RCC 7860 (cell line): Measurements from ENCODE around the gene POLR2J.
"Not testable (repeated sequence)": the region's sequence is repeated elsewhere in the genome, so short reads cannot be mapped to it uniquely, and the experiment has no call there.

Experiments used
- DNase-seq: peaks from one replicate; pipeline ENCODE4 v3.0.0-alpha.2; 2015; ENCODE audit warnings: low spot score
- FAIRE-seq: peaks from 2 replicates; lab custom pipeline; 2012; peaks lifted over from hg19 to GRCh38; lab: Jason Lieb, UNC

Gene POLR2J

DNA sequence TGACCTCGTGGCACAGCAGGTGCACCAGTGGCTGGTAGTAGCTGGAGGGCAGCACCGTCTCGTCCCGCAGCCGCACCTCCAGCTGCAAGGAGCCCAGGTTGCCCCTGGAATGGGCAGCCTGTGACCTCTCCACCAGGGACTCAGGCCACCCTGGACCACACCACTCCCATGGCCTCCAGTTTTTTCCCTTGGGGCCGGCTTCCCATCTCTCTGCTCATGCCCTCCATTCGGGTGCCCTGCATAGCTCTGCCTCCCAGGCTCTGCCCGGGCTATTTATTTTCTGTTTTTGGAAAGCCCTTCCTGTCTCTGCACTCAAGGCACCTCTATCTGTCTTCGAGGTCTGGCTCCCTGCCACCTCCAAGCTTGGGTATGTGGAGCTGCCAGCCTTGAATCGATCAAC is 18.1 kb upstream of the POLR2J start:
- DNase-seq, FAIRE-seq: not testable (repeated sequence)

DNA sequence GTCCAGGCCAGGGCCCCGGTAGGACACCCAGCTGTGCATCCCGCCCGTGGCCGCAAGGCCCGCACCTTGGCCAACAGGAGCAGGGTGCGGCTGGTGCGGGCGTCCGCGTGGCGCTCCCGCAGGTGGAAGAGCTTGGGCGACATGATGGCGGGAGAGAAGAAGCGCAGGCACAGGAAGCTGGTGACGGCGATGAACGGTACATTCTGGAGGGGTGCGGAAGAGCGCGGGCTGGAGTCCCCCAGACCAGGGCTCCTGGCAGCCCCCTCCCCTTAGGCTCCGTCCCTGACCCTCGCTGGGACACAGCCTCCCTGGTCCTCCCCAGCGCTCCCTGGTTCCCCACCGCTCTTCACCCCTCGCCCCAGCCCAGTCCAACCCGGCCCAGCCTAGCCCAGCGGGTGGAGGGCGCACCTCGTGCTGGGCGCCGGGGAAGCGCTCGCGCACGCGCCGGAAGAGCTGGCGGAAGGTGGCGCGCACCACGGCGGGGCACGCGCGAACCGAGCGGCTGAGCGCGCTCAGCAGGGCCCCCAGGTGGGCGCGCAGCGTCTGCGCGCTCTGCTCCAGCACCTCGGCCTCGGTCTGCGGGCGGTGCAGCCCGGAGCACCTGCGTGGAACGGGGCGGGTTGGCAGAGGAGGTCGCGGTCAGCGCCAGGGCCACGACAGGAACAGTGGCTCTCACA is 15.9 kb upstream of the POLR2J start:
- not testable (repeated sequence) for FAIRE-seq, DNase-seq

DNA sequence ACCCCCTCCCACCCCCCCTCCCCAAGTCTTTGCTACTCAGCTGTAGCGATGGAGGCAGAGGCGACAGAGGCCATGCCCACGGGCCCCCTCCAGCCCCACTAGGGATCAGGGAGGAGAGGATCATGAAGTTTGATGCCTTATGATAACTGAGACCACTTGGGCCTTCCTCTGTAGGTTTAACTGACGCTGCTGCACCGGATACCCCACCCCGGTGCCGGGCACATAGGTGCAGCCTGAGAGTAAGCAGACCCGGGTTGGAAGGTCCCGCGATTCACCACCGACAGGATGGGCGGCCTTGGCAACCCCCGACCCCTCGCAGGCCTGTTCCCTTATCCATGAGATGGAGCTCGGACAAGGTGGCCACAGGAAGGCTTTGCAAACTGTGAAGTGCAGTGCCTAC is 15.3 kb upstream of the POLR2J start:
- not testable (repeated sequence) for FAIRE-seq, DNase-seq

DNA sequence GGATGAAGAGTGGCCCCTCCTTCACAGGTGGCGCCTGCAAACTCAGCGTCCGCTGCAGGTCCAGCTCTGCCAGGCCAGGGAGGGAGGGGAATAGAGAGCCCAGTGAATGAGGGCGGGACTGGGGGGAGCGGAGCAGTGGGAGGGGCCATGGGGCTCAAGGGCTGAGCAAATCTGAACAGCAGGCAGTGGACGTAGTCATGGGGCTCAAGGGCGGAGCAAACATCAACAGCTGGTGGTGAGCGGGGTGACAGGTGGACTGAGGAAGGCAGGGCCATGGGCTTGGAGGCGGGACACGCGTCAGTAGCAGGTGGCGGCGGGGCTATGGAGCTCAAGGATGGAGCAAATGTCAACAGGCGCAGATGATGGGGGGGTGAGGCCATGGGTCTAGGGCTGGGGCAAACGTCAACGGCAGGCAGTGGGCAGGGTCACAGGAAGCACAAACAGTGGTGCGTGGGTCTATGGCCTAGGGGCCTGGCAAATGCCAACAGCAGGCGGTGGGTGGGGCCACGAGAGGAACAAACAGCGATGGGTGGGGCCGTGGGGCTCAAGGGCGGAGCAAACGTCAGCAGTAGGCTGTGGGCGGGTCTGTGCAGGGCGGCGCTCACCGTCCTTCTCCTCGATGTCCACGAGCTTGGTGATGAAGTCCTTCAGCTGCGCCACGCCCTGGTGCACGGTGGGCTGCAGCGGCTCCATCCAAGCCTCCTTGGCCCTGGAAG is 14.7 kb upstream of the POLR2J start:
- not testable (repeated sequence) for DNase-seq, FAIRE-seq

DNA sequence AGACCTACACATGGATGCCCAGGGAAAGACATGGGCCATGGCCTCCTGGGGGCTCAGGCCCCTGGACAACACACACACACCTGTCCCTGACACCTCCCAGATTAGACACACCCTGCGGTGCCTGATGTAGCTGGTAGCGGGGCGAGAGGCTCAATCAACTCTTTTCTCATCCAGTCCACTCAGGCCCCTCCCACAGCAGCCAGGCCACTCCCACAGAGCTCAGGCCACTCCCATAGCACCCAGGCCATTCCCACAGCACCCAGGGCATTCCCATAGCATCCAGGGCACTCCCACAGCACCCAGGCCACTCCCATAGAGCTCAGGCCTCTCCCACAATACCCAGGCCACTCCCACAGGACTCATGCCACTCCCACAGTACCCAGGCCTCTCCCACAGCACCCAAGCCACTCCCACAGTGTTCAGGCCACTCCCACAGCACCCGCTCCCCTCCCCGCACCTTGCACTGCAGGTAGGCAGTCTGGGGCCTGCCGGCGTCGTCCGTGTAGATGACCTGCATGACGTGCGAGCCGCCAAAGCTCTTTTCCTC is 11.9 kb upstream of the POLR2J start:
- not testable (repeated sequence) for FAIRE-seq, DNase-seq

DNA sequence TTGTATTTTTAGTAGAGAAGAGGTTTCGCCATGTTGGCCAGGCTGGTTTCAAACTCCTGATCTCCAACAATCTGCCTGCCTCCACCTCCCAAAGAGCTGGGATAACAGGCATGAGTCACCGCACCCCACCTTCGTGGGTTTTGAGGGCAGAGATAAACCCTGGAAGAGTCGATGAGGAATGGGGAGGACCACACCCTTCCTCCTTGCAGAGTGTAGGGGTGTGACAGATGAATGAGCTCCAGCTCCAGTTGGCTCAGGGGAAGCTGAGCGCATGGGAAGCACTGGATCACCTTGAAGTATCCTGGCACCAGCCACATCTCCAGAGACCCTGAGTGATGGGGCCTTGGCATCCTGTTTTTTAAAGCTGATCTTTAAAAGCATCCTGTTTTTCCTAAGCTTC is 5.6 kb upstream of the POLR2J start:
- FAIRE-seq = not testable (repeated sequence)

DNA sequence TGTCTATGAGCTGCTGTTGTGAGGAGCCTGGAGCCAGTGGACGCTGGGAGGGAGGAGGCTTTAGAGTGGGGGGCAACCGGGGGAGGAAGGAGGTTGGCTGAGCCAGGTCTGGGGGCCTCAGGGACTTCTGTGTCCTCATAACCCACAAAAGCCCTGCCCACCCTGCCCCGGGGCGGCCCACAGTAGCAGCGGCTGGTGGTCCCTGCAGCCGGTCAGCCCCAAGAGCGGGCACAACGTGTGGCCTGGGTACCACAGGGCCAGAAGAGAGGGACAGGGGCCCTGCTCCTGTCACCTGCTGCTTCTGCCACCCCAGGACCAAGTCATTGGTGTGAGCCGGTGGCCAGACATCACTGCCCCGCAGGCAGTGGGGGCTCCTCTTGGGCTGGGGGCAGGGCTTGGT is 3.2 kb upstream of the POLR2J start:
- not testable (repeated sequence) for FAIRE-seq, DNase-seq

More for the DNA sequence above, 5.6 kb upstream of the POLR2J start:
- DNase-seq = not testable (repeated sequence)

DNA sequence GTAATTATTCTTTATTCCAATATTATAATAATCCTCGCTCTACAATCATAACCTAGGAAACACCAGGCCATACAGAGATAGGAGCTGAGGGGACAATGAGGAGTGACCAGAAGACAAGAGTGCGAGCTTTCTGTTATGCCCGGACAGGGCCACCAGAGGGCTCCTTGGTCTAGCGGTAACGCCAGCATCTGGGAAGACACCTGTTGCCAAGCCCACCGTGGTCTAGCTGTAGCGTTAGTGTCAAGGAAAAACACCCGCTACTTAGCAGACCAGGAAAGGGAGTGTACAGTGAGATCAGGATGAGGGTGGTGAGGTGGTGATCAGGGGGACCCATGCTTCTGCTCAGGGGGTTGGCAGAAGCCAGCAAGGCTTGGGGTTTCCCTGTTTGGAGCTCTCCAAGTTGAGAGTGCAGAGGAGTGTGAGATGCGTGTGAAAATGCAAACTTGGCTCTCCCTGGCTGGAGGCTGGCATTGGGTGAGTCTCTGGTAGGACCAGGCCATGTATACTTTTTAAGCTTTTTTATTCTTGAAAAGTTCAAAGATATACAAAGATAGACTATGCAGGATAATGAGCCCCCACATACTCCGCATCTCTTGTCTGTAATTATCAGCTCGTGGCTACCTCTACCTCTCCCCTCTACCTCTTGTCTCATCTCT is 1.4 kb upstream of the POLR2J start:
- FAIRE-seq = not testable (repeated sequence)

DNA sequence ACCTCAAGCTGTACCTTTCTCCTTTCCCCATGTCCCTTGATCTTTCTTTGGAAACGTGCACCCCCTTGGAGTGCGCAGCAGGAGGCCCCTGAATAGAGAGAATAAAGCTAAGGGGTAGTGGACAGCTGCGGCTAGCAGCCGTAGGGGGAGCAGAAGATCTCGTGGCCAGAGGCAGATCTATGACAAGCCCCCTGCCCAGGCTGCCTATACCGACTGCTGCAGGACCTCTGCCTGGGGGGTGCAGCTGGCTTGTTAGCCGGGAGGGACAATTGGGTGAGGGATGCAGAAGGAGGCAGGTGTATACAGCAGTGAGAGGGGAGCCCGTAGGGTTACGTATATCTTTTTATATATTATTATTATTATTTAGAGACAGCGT is 475 bp upstream of the POLR2J start:
- not testable (repeated sequence) for DNase-seq, FAIRE-seq

More for the DNA sequence above, 1.4 kb upstream of the POLR2J start:
- DNase-seq = not testable (repeated sequence)

DNA sequence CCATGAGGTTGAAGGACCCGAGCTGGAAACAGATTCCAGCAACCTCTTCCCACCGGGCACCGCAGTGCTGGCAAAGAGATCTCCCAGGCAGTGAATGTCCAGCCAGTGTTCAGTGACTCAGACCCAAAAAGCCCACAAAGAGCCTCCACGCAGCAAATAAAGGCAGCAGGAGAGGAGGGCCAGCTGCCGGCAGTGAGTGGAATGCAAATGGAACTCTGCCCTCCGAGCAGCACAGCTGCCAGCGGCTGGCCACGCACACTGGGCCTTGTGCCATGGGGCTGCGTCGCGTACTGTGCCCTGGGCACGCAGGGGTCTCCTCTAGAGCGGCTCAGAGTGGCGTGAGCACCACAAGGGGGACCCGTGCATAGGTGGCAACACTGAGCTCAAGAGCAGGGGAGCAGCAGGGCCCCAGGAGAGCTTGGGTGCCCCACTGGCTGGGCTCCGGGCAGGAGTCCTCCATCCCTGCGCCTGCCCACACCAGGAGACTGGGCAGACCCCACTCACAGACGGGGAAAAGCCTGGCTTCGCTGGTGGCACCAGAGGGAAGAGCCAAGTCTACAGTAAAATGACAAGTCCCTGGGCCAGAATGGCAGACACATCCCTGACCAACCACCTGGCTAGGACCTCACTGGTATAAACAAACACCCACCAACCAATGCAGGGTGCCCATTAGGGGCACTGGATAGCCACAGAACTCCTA is 3.8 kb downstream of the POLR2J start:
- FAIRE-seq, DNase-seq: not testable (repeated sequence)

DNA sequence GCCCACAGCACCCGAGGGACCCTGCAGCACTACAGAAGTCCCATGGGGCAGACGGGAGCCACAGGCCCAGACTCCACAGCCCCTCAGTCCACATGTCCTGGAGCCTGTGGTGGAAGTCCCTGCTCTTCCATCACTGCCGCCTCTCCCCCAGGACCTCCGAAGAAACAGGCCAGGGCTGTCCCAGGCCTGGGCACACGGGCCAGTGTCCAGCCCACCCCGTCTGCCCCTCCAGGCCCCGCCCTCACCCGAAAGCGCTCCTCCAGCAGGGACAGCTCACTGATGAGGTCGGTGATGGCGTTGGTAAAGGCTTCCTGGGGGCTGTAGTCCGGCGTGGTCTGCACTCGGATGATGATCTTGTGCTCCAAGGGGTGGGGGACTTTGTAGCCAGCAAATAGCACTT is 4.6 kb downstream of the POLR2J start:
- not testable (repeated sequence) for FAIRE-seq, DNase-seq

DNA sequence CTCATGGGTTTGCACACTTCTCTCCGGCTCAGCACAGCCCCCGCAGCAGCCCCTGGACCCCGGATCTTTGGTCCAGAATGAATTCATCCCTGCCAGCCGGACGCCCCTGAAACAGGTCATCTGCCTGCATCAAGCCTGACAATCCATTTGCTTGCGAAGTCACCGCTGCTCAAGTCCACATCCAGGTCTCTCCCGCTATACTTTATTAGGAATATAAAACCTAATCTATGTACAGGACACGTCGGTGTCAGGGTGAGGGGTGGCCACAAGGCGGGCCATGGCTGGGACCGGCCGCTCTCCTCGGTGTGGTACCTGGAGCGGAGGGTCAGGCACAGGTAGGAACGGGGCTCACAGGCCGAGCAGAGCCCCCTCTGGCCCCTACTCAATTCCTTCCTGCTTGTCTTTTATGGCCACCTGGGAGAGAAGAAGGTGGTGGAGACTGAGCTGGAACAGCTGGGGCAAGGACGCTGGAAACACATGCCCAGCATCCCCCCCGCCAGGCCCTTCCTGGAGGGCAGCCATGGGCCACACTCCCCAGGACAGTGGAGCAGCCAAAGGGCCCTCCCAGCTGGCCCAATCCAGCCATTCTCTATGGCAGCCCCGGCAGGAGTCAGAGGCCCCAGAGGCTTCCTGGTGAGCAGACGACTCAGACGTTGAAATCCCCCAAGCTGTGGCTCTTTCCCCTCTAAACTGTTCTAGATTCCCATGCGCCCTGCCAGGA is 5.3 kb downstream of the POLR2J start:
- DNase-seq = no peak
- no peak for FAIRE-seq

DNA sequence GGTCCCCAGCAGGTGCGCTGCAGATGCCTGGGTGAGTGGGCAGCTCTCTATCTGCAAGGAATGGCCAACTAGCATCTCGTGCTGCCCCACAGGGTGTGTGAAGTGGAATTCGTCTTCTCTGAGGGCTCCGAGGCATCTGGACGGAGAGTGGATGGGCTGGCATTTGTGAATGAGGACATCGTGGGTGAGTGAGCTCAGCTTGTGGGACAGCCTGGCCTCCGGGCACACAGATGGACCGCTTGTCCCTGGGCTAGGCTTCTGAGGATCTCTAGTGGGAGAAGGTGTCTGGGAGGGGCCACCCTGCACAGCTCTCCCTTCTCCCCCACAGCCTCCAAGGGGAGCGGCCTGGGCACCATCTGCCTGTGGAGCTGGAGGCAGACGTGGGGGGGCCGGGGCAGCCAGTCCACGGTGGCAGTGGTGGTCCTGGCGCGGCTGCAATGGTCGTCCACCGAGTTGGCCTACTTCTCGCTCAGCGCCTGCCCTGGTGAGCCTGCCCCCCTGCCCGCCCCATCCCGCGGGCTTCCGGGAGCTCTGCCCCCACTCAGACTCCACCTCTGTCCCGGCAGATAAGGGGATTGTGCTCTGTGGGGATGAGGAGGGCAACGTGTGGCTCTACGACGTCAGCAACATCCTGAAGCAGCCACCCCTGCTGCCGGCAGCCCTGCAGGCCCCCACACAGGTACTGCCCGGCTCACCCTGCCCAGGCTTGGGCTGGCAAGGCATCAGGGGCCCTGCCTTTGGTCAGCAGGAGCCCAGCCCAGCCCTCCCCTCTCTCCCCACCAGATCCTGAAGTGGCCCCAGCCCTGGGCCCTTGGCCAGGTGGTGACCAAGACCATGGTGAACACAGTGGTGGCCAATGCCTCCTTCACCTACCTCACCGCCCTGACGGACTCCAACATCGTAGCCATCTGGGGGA is 6.3 kb downstream of the POLR2J start:
- FAIRE-seq (no peak), DNase-seq (no peak)

DNA sequence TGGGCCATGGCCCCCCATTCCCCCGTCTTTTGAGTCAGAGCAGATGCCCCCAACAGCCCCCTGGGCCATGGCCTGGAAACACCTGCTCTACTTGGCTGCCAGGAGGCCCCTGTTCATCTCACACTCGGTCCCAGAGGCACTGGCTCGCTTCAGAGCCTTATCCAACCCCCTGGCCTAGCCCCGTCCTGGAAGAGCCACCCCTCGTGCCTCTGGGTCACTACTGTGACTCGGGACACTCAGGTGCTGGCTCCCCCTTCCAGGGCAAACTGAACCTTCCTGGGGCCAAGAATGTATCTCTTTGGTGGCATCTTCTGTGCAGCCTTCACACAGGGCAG is 7.0 kb downstream of the POLR2J start:
- DNase-seq = no peak
- no peak for FAIRE-seq

DNA sequence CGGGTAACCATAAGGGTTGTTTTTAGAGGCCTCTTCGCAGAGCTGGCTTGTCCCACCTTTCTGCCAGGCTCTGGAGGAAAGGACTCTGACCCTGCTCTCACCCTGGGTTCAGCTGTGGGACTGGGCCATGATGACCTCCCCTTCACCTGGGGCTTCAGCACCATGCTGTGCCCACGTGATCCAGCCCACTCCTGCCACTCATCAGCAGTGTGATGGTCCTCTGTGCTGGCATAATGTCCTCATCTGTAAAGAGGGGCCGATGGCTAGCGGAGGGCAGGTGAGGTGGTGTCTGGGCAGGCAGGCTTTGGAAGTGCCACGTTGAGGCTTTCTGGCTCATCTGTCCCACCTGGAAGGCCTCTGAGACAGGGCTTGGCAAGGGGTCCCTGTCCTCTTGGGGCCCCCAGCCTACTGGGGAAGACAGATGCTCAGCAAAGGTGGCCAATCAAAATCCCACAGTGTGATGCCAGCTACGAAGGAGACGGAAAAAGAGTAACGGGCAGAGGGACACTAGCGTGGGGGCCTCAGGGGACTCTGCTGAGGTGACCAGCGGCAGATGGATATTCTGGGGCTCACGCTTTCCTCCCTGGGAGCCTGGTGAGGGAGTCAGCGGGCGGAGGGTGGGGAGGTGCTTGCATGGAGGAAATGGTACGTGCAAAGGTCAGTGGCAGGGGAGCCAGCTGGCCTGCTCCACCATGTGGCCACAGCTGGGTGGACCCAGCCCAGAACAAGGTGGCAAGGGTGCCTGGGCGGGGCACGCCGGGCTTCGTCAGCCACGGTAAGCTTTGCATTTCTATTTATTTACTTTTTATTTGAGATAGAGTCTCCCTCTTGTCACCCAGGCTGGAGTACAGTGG is 8.5 kb downstream of the POLR2J start:
- no peak for FAIRE-seq
- no peak for DNase-seq

DNA sequence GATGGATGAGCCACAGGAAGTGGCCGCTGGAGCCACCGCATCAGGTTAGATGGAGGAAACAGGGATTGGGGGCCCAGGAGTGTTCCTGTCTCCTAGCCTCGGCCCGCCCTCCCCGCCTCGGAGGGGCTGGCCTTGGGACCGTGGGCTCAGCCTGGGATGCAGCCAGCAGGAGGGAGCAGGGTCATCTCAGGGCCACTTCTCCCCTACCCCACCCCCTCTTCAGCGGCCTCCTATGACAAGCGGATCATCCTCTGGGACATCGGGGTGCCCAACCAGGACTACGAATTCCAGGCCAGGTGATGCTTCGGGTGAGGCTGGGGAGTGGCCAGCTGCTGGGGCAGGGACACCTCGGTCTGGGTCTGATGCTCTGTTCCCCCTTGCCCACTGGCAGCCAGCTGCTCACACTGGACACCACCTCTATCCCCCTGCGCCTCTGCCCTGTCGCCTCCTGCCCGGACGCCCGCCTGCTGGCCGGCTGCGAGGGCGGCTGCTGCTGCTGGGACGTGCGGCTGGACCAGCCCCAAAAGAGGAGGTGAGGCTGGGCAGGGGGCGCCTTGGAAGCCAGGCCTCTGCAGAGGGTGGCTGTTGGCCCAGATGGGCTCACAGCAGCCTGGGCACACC is 9.3 kb downstream of the POLR2J start:
- FAIRE-seq = no peak
- DNase-seq = no peak

DNA sequence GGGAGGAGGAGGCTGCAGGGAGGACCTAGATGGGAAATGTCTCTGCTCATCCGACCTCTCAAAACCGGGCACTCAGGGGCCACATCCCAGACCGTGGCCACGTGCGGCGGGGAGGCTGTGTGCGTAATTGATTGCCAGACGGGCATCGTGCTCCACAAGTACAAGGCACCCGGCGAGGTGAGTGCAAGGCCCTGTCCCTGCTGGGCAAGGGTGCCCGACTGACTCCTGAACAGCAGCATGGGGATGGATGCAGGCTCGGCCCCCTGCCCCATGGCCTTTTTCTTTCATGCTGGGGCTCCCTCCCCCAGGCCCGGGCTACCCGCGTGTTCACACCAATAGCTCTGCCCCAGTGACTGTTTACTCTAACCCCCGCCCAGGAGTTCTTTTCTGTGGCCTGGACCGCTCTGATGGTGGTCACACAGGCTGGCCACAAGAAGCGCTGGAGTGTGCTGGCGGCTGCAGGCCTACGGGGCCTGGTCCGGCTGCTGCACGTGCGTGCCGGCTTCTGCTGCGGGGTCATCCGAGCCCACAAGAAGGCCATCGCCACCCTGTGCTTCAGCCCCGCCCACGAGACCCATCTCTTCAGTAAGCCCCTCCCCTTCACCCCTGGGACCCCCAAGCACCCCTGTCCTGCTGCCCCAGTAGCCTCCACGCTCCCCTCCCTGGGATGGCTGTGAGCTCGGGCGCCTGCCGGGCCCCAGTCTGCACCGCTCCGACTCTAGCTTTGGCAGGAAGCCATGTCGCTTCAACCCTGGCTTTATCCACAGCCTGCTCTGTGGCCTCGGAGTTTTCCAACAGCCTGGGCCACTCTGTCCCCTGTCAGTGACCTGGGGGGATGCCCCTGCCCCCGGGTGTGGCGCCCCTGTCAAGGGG is 10.0 kb downstream of the POLR2J start:
- FAIRE-seq = no peak
- DNase-seq = no peak
